Astrocyte (in vitro differentiated cells and primary cell): ENCODE results near the gene PUS10. TPM values are rescaled to one million over a fixed set of nuclear protein-coding genes. Genes with fewer than 3 reads are reported as not detected.

Source experiments
- DNase-seq: peaks from one replicate; pipeline ENCODE4 v3.0.0-alpha.2; 2010; ENCODE audit warnings: low read depth
- FAIRE-seq: peaks from 2 replicates; lab custom pipeline; 2011; peaks lifted over from hg19 to GRCh38; lab: Jason Lieb, UNC
- H2AFZ ChIP-seq: 2 replicates; pipeline ENCODE4 v1.6.0; 2012; ENCODE audit warnings: low read depth, low read length, inconsistent platforms
- H3K27ac ChIP-seq: 2 replicates; pipeline ENCODE4 v1.5.1; 2011; ENCODE audit warnings: low read depth, low read length, inconsistent platforms
- H3K27me3 ChIP-seq: 2 replicates; pipeline ENCODE4 v1.6.0; 2011; ENCODE audit warnings: low read length, inconsistent platforms; ENCODE audit not compliant: insufficient read depth
- H3K36me3 ChIP-seq: 2 replicates; pipeline ENCODE4 v1.5.1; 2011; ENCODE audit warnings: low read length, inconsistent platforms; ENCODE audit not compliant: insufficient read depth
- H3K4me1 ChIP-seq: 2 replicates; pipeline ENCODE4 v1.5.1; 2011; ENCODE audit warnings: low read length, inconsistent platforms; ENCODE audit not compliant: insufficient read depth
- H3K4me2 ChIP-seq: 2 replicates; pipeline ENCODE4 v1.6.0; 2012; ENCODE audit warnings: low read length, inconsistent platforms
- H3K4me3 ChIP-seq: 2 replicates; pipeline ENCODE4 v1.5.1; 2011; ENCODE audit warnings: low read depth, mild to moderate bottlenecking, low read length, inconsistent platforms; ENCODE audit not compliant: insufficient read depth
- H3K79me2 ChIP-seq: 2 replicates; pipeline ENCODE4 v1.6.0; 2012; ENCODE audit warnings: mild to moderate bottlenecking, low read length, inconsistent platforms; ENCODE audit not compliant: insufficient read depth
- H3K9ac ChIP-seq: 2 replicates; pipeline ENCODE4 v1.6.0; 2012; ENCODE audit warnings: mild to moderate bottlenecking, low read length, inconsistent platforms
- H3K9me3 ChIP-seq: 2 replicates; pipeline ENCODE4 v1.5.1; 2012; ENCODE audit warnings: low read depth, mild to moderate bottlenecking, low read length, inconsistent platforms; ENCODE audit not compliant: insufficient read depth
- H4K20me1 ChIP-seq: 2 replicates; pipeline ENCODE4 v1.6.0; 2012; ENCODE audit warnings: low read length, inconsistent platforms; ENCODE audit not compliant: insufficient read depth
- H3K27ac Mint-ChIP-seq: one replicate; pipeline ENCODE4 v1.8.0; 2021; ENCODE audit warnings: mild to moderate bottlenecking, mixed read lengths; ENCODE audit not compliant: unreplicated experiment
- H3K27me3 Mint-ChIP-seq: one replicate; pipeline ENCODE4 v1.8.0; 2021; ENCODE audit warnings: low read depth, mixed read lengths; ENCODE audit not compliant: unreplicated experiment
- H3K36me3 Mint-ChIP-seq: one replicate; pipeline ENCODE4 v1.8.0; 2021; ENCODE audit warnings: low read depth, mixed read lengths; ENCODE audit not compliant: unreplicated experiment
- H3K4me1 Mint-ChIP-seq: one replicate; pipeline ENCODE4 v1.8.0; 2021; ENCODE audit warnings: low read depth, mixed read lengths; ENCODE audit not compliant: unreplicated experiment
- H3K4me3 Mint-ChIP-seq: one replicate; pipeline ENCODE4 v1.8.0; 2021; ENCODE audit warnings: mild to moderate bottlenecking, moderate library complexity, mixed read lengths; ENCODE audit not compliant: unreplicated experiment
- H3K9me3 Mint-ChIP-seq: one replicate; pipeline ENCODE4 v1.8.0; 2021; ENCODE audit warnings: mild to moderate bottlenecking, mixed read lengths; ENCODE audit not compliant: unreplicated experiment
- EZH2 ChIP-seq: IDR thresholded peaks from 2 replicates; pipeline ENCODE4 v1.6.1; 2012; ENCODE audit warnings: mild to moderate bottlenecking, low read length, inconsistent platforms; ENCODE audit not compliant: insufficient read depth
- total RNA-seq: library from RNA; stranded (reverse); gene quantifications from 2 replicates; pipeline ENCODE4 v1.2.1, GENCODE V29; 2021
- TF ChIP-seq, protein P1 (sequence below): IDR thresholded peaks from 2 replicates; pipeline ENCODE4 v1.5.1; 2011; ENCODE audit warnings: low read depth, mild to moderate bottlenecking, inconsistent platforms, low read length, moderate library complexity; ENCODE audit not compliant: insufficient read depth

Gene PUS10
- total RNA-seq, 1 donor from 2014 or later = 7.7 TPM

- no peaks in the 10 kb centered on the region for H3K9me3 Mint-ChIP-seq
- no peak for DNase-seq
- no peaks in the 10 kb centered on the region for H4K20me1 ChIP-seq
- no peak overlapping the region for H3K4me2 ChIP-seq
- H3K4me1 Mint-ChIP-seq = peaks cover 4% of the 10 kb centered on the region
- H3K27me3 ChIP-seq = no peaks in the 10 kb centered on the region
- no peak overlapping the region for H3K27ac Mint-ChIP-seq
- no peak overlapping the region for H2AFZ ChIP-seq
- no peak overlapping the region for H3K4me3 Mint-ChIP-seq
- no peaks in the 10 kb centered on the region for H3K9me3 ChIP-seq
- H3K36me3 ChIP-seq = no peaks in the 10 kb centered on the region
- no peaks in the 10 kb centered on the region for H3K27me3 Mint-ChIP-seq
- no peak overlapping the region for H3K4me3 ChIP-seq
- H3K27ac ChIP-seq = no peak overlapping the region
- no peaks in the 10 kb centered on the region for H3K79me2 ChIP-seq
- no peak overlapping the region for H3K9ac ChIP-seq
- H3K36me3 Mint-ChIP-seq = peaks cover 2% of the 10 kb centered on the region
- no peaks in the 10 kb centered on the region for H3K4me1 ChIP-seq
- no peak for TF ChIP-seq EZH2
- TF ChIP-seq, protein P1, sequence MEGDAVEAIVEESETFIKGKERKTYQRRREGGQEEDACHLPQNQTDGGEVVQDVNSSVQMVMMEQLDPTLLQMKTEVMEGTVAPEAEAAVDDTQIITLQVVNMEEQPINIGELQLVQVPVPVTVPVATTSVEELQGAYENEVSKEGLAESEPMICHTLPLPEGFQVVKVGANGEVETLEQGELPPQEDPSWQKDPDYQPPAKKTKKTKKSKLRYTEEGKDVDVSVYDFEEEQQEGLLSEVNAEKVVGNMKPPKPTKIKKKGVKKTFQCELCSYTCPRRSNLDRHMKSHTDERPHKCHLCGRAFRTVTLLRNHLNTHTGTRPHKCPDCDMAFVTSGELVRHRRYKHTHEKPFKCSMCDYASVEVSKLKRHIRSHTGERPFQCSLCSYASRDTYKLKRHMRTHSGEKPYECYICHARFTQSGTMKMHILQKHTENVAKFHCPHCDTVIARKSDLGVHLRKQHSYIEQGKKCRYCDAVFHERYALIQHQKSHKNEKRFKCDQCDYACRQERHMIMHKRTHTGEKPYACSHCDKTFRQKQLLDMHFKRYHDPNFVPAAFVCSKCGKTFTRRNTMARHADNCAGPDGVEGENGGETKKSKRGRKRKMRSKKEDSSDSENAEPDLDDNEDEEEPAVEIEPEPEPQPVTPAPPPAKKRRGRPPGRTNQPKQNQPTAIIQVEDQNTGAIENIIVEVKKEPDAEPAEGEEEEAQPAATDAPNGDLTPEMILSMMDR = no peak
- no peak for FAIRE-seq
Observed at GRCh38 chr2:60973705-60974104, 44.4 kb downstream of the PUS10 start.

DNA sequence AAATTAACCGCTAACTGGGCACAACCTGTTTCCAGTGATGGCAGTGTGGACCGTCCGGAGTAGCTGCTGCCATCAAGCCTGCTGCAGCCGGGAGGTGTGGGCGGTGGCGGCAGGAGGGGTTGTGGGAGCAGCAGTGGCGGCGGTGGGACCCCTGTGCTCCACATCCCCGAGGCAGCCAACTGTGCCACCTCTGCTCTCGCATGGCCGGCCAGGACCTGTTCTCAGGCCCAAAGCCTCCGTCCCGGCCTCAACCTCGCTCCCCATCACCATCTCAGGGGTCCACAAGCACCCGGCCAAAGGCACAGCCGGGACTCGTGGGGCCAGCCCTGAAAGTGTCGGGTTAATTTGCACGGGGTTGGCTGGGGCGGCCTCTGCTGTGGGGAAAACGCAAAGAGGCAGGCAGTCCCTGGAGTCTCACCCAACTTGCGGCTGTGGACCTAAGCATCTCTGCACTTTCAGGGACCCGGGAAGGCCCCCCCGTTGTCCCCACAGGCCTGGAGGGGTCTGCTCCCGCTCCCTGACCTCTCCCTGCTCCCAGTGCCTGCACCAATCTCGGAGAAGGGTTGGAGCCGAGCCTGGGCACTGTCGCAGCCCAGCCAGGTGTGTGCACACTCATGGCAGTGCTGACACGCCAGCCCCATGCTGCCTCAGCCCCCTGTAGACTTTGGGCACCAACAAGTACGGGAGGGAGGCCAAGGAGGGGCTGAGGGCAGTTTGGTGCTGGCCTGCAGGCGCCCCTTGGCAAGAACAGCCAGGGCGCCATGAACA lies 45.0 kb downstream of the PUS10 start:
- no peak overlapping the region for H3K4me3 ChIP-seq
- H3K4me1 Mint-ChIP-seq = peaks cover 4% of the 10 kb centered on the region
- no peak overlapping the region for H3K27ac ChIP-seq
- FAIRE-seq (no peak), DNase-seq (no peak)
- no peaks in the 10 kb centered on the region for H3K27me3 Mint-ChIP-seq
- H2AFZ ChIP-seq = no peak overlapping the region
- H3K27ac Mint-ChIP-seq = no peak overlapping the region
- no peaks in the 10 kb centered on the region for H3K36me3 ChIP-seq
- H3K9me3 ChIP-seq = no peaks in the 10 kb centered on the region
- no peaks in the 10 kb centered on the region for H3K9me3 Mint-ChIP-seq
- TF ChIP-seq, protein P1 = no peak
- TF ChIP-seq EZH2 = no peak
- H3K27me3 ChIP-seq = no peaks in the 10 kb centered on the region
- no peak overlapping the region for H3K4me3 Mint-ChIP-seq
- H4K20me1 ChIP-seq = no peaks in the 10 kb centered on the region
- H3K4me1 ChIP-seq = no peaks in the 10 kb centered on the region
- H3K36me3 Mint-ChIP-seq = peaks cover 2% of the 10 kb centered on the region
- H3K79me2 ChIP-seq = no peaks in the 10 kb centered on the region
- H3K9ac ChIP-seq = no peak overlapping the region
- H3K4me2 ChIP-seq = no peak overlapping the region
